ENCODE measurements around the gene STAP2. TPM values are rescaled to one million over a fixed set of nuclear protein-coding genes. Genes with fewer than 3 reads are reported as not detected.
A peak's percentile ranks its signal among the peaks of the same experiment; 100 is the strongest.

Gene STAP2
- total RNA-seq, 1 donor from 2014 or later = 4.1 TPM

DNA sequence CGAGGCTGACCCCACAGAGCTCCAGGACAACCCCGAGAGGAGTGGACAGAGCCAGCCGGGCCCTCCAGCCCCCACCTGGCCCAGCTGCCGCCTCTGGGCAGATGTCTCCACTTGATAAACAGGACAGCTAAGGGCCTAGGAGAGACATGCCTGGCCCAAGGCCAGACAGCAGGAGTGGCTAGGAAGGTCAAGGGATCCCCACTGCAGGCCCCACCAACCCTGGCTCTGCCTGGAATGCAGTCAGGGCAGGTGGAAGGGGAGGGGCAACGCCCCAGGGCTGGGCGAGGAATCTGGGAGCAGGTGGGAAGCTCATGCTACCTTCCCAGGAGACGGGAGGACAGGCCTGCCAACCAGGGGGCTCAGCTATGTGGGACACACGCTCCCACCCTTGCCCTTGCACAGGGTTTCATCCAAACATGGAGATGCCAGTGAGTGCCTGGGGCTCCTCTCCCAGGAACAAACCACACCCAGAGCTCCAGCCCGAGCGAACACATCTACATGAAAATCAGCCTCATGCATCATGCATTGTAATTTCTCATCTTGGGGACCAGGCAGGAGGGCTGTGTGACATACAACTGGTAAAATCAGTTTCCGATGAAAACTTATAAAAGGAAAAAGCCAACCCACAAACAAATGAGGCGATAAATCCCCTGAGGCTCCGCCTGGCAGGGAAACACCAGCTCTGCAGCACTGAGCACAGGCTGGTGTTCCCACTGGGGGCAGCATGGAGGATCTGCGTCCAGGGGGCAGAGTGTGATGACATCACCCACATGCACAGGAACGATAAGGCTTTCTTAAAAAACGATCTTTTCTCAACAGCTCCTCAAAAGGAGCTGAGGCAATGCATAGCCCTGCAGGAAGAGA lies 36.8 kb upstream of the STAP2 start:
- no peak for DNase-seq (ENCODE audit: low read depth, low spot score)
- Mint-ChIP-seq H3K27me3 (ENCODE audit: low read depth) (no peaks in the 10 kb centered on the region), H3K4me1 (peaks cover 26% of the 10 kb centered on the region), H3K36me3 (ENCODE audit: low read depth) (no peaks in the 10 kb centered on the region), H3K27ac (ENCODE audit: unreplicated experiment) (peak overlapping the region; percentile 7), H3K9me3 (no peaks in the 10 kb centered on the region), H3K4me3 (peak overlapping the region; percentile 45)
- TF ChIP-seq, protein P1, sequence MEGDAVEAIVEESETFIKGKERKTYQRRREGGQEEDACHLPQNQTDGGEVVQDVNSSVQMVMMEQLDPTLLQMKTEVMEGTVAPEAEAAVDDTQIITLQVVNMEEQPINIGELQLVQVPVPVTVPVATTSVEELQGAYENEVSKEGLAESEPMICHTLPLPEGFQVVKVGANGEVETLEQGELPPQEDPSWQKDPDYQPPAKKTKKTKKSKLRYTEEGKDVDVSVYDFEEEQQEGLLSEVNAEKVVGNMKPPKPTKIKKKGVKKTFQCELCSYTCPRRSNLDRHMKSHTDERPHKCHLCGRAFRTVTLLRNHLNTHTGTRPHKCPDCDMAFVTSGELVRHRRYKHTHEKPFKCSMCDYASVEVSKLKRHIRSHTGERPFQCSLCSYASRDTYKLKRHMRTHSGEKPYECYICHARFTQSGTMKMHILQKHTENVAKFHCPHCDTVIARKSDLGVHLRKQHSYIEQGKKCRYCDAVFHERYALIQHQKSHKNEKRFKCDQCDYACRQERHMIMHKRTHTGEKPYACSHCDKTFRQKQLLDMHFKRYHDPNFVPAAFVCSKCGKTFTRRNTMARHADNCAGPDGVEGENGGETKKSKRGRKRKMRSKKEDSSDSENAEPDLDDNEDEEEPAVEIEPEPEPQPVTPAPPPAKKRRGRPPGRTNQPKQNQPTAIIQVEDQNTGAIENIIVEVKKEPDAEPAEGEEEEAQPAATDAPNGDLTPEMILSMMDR (conservative IDR thresholded peaks at IDR 0.05) = peak; percentile 55

DNA sequence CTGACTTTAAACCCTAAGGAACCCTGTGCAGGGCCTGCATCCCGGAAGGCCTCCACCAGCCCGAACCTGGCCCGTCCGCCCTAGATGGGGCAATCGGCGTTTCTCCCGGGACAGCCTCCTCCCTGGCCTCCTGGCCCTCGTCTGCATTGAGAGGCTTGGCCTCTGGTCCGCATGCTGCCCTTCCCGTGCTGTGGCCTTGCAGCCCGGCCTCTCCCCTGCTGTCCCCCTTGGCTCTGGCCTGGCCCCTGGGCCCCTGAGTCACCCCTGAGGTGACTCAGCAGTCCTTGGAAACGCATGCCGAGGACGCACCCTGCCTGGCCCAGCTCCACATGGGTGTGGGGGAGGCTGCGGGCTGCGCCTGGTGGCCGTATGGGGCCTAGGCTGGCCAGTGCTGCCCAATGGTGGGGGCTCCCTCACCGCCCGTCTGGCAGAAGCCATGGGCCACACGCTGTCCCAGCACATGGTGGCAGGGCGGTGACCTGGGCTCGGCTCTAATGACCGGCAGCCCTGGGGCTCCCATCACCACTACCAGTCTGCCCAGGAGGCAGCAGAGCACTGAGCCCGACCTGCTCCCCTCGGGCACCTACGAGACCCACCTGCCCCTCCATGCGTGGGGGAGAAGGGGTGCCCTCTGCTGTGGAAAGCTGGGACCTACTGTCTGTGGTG lies 36.0 kb upstream of the STAP2 start:
- TF ChIP-seq, protein P1 (conservative IDR thresholded peaks at IDR 0.05) = no peak
- Mint-ChIP-seq H3K9me3 (no peaks in the 10 kb centered on the region), H3K4me3 (peak overlapping the region; percentile 12), H3K27me3 (ENCODE audit: low read depth) (no peaks in the 10 kb centered on the region), H3K27ac (ENCODE audit: unreplicated experiment) (peak overlapping the region; percentile 94), H3K36me3 (ENCODE audit: low read depth) (no peaks in the 10 kb centered on the region), H3K4me1 (peaks cover 25% of the 10 kb centered on the region)
- DNase-seq (ENCODE audit: low read depth, low spot score) = no peak

GRCh38 chr19:4373601-4374497 lies 35.2 kb upstream of the STAP2 start:
- no peak for DNase-seq (ENCODE audit: low read depth, low spot score)
- H3K36me3 Mint-ChIP-seq (ENCODE audit: low read depth) = no peaks in the 10 kb centered on the region
- peaks cover 29% of the 10 kb centered on the region for H3K4me1 Mint-ChIP-seq
- peak overlapping the region; percentile 12 for H3K4me3 Mint-ChIP-seq
- no peaks in the 10 kb centered on the region for H3K9me3 Mint-ChIP-seq
- H3K27ac Mint-ChIP-seq (ENCODE audit: unreplicated experiment) = peak overlapping the region; percentile 94
- TF ChIP-seq, protein P1 (conservative IDR thresholded peaks at IDR 0.05) = no peak
- H3K27me3 Mint-ChIP-seq (ENCODE audit: low read depth) = no peaks in the 10 kb centered on the region

DNA sequence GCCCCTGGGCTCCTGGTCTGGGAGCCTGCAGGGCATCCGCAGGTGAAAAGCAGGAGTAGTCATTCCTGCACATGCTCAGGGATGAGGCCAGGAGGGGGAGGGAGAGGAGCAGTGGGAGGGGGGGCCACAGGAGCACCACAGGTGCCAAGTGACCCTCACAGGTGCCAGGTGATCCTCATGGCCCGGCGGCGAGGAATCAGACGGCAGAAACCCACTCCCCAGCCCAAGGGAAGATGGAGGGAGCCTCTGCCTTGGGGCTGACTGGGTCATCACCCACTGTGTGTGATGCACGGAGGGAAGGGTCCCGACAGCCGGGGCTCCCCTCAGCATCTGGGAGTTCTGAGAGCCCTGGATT lies 34.4 kb upstream of the STAP2 start:
- Mint-ChIP-seq H3K4me3 (no peak overlapping the region), H3K27me3 (ENCODE audit: low read depth) (peaks cover 1% of the 10 kb centered on the region), H3K9me3 (no peaks in the 10 kb centered on the region), H3K27ac (ENCODE audit: unreplicated experiment) (no peak overlapping the region), H3K4me1 (peaks cover 34% of the 10 kb centered on the region), H3K36me3 (ENCODE audit: low read depth) (no peaks in the 10 kb centered on the region)
- TF ChIP-seq, protein P1 (conservative IDR thresholded peaks at IDR 0.05) = no peak
- DNase-seq (ENCODE audit: low read depth, low spot score) = no peak
